SJSA1 (cell line): ENCODE results near the gene SUGP1. TPM values are rescaled to one million over a fixed set of nuclear protein-coding genes. Genes with fewer than 3 reads are reported as not detected.

Source experiments
- DNase-seq, 2 experiments: peaks; one replicate each; pipeline ENCODE4 v3.0.0-alpha.2; 2015 to 2020; ENCODE audit warnings: low spot score in 2 of 2, low read depth in 1 of 2
- H3K27ac ChIP-seq: fragments of 250-450 bp; sonication (Bioruptor Pico); 2 replicates; pipeline ENCODE4 v1.5.1; 2020; ENCODE audit warnings: mild to moderate bottlenecking, moderate library complexity
- H3K27me3 ChIP-seq: fragments of 250-450 bp; sonication (Bioruptor Pico); replicated peaks from 2 replicates; pipeline ENCODE4 v1.5.1; 2020; ENCODE audit warnings: mild to moderate bottlenecking, moderate library complexity
- H3K36me3 ChIP-seq: fragments of 250-450 bp; sonication (Bioruptor Pico); 2 replicates; pipeline ENCODE4 v1.5.1; 2020; ENCODE audit warnings: mild to moderate bottlenecking
- H3K4me1 ChIP-seq: fragments of 250-450 bp; sonication (Bioruptor Pico); replicated peaks from 2 replicates; pipeline ENCODE4 v1.6.1; 2021; ENCODE audit warnings: mild to moderate bottlenecking
- H3K4me3 ChIP-seq: fragments of 250-450 bp; sonication (Bioruptor Pico); 2 replicates; pipeline ENCODE4 v1.5.1; 2020; ENCODE audit warnings: mild to moderate bottlenecking
- H3K9me3 ChIP-seq: fragments of 250-450 bp; sonication (Bioruptor Pico); replicated peaks from 2 replicates; pipeline ENCODE4 v1.5.1; 2020; ENCODE audit warnings: mild to moderate bottlenecking
- total RNA-seq: library from RNA; depleted of rRNA; stranded (reverse); fragments of >200 nt; shearing (Covaris generic); gene quantifications from 2 replicates; pipeline ENCODE4 v1.2.3, GENCODE V29; 2014

The SUGP1 gene
- total RNA-seq, 1 experiment from 2014 or later = 27.1 TPM

DNA sequence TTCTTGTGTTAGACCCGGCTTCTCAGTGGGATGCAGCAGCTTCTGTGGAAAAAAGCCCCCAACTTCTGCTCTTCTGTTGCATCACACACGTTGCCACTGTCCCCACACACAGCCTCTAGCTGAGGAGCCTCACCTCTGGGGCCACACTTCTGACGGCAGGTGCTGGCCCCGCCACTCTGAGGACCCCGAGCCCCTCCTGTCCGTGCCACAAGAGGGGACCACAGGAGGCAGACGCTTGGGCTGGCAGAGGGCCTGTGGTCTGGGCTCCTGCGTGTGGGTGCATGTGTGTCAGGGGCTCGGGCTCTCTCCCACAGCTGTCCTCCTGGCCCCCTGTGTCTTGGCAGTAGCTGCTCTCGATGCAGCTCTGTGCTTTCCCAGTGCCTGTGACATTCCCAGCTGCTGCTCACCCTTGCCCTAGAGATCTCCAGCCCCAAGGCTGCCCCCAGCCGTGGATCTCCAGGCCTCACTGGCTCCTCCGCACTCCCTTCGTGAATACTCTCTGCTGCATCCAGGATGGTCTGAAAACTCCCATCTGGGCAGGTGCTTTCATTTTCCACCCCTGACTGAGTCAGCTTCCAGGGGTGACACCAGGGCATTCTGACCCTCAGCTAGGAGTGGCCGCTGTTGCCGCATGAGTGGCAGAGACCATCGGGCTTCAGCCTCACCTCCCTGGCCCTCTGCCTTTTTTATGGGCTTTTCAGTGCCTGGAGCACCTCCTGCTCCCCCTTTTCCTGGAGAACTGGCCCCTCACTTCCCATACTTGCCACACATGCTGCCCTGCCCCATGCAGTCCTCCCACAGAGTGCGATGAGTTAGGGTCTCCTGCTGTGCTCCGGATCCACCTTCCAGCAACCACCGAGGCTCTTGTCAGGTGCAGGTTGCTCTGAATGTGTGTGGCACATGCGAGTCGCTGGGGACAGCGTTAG is 14.0 kb upstream of the SUGP1 start:
- no peak overlapping the region for H3K27ac ChIP-seq
- no peaks in the 10 kb centered on the region for H3K27me3 ChIP-seq
- no peak for DNase-seq
- no peak overlapping the region for H3K4me3 ChIP-seq
- H3K9me3 ChIP-seq = no peaks in the 10 kb centered on the region
- H3K36me3 ChIP-seq = peaks cover 76% of the 10 kb centered on the region
- H3K4me1 ChIP-seq = no peaks in the 10 kb centered on the region

DNA sequence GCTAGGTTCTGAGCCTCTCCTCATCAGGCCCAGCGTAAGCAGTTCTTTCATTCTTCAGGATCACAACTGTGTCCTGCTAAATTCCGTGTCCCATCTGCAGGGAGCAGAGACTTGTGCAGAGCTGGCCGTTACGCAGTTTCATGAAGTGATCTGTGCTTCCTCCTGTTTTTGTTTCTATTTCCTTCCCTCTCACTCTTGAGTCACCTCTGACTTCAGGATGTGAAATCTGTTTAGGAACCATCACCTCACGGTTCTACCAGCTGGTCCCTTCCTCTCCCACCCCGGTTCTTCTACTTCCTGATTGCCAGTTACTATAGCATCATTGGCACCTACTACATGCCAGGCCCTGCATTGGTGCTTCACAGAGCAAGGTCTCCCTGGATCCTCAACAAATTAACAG is 8.8 kb upstream of the SUGP1 start:
- peaks cover 56% of the 10 kb centered on the region for H3K36me3 ChIP-seq
- no peak overlapping the region for H3K4me3 ChIP-seq
- no peaks in the 10 kb centered on the region for H3K4me1 ChIP-seq
- H3K27me3 ChIP-seq = no peaks in the 10 kb centered on the region
- H3K27ac ChIP-seq = no peak overlapping the region
- DNase-seq = no peak
- no peaks in the 10 kb centered on the region for H3K9me3 ChIP-seq

DNA sequence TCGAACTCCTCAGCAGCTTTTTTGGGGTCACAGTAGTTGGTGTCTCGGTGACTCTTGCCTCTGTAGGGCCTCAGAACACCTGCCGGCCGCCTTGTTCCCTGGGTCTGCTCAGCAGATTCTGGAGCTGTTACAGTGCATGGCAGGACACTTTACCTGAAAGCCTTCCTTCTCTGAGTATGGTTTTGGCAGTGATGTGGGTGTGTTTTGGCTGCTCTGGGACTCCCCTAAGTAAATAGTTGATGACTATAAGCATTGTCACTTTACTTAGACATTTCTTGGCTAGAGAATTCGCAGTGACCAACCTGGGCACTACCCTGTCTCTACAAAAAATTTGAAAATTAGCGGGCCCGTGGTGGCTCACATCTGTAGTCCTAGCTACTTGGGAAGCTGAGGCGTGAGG is 7.4 kb upstream of the SUGP1 start:
- Histone ChIP-seq H3K4me1 (no peaks in the 10 kb centered on the region), H3K27me3 (no peaks in the 10 kb centered on the region), H3K36me3 (peaks cover 57% of the 10 kb centered on the region), H3K27ac (no peak overlapping the region), H3K9me3 (no peaks in the 10 kb centered on the region), H3K4me3 (no peak overlapping the region)
- no peak for DNase-seq

DNA sequence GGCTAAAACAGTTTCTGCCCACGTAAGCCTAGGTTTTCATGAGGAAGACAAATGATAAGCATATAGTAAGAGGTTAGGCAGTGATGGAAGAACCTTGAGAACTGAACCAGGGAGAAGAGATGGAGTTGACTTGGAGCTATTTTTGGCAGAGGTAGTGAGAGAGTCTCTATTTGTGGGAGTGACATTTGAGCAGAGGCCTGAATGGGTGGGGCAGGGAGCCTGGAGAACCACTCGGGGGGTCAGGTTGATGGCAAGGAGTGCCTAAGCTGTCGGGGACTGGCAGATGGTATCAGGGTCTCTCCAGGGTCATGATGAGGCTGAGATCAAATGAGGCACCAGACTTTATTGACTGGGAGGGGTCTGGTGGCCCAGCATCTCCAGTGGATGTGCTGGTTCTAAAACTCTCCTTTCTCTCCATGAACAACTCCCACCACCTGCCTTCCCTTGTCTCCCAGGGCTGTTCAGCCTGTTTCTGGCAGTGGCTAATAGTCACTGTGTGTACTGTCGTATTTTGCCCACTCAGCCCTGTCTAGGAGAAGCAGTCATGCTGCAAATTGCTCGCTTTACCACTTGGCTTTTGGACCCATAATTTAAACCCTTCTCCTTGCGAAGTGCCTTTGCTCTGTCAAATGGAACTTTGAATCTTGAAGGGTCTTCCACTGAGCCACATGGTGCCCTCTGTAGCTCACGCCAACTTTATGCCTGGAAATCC is 3.9 kb upstream of the SUGP1 start:
- Histone ChIP-seq H3K27me3 (no peaks in the 10 kb centered on the region), H3K9me3 (no peaks in the 10 kb centered on the region), H3K4me3 (no peak overlapping the region), H3K36me3 (peaks cover 54% of the 10 kb centered on the region), H3K4me1 (peaks cover 14% of the 10 kb centered on the region), H3K27ac (no peak overlapping the region)
- DNase-seq = no peak

DNA sequence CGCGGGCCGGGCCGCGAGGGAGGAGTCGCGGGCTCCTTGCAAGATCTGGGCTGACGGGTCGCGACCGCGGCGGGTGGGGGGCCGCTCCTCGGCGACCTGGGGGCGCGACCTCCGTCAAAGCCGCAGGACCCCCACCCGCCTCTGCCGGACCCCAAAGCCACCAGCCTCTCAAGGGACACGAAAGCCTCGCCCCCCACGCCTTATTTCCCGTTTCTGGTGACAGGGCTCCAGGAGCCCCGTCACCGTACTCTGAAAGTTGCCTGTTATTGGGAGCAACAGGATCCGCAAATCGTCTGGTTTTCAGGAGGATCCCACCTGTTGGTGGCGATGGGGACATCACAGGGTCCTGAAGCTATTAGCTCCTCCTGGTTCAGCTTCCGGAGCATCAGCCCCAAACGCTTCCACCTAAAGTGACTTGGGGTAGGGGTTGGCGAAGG is 850 bp upstream of the SUGP1 start:
- Histone ChIP-seq H3K36me3 (peaks cover 43% of the 10 kb centered on the region), H3K4me3 (peak overlapping the region; percentile 96), H3K4me1 (peaks cover 17% of the 10 kb centered on the region), H3K27ac (peak overlapping the region; percentile 84), H3K27me3 (no peaks in the 10 kb centered on the region), H3K9me3 (no peaks in the 10 kb centered on the region)
- DNase-seq = peak in 1 of 2 experiments; percentile 24

DNA sequence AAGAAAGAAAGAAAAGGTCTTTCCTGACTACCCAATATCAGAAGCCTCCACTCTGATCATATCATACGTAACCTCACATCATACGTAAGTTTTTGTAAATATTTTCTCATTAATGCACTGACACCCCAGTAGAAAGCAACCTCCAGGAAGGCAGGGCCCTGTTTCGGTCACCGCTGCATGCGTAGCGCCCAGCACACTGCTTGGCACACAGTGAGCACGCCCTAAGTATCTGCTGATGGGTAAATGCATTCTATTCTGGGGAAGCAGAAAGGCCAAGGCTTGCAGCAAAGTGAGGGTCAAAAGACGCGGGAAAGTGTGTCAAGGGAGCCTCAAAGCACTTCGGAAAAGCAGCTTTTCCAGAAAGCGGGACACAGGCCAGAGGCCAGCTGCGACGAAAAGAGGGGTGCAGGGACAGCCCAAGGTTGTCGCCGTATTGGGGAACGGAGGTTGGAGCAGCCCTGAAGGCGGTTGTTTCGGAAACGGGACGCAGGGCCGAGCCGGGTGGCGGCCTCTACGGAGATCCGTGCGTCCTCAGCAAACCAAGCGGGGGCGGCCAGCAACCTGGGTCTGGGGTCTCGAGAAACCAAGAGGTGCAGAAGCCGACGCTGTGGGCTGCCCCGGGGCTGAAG is 463 bp downstream of the SUGP1 start:
- DNase-seq = no peak
- peak overlapping the region; percentile 96 for H3K4me3 ChIP-seq
- no peaks in the 10 kb centered on the region for H3K27me3 ChIP-seq
- peaks cover 17% of the 10 kb centered on the region for H3K4me1 ChIP-seq
- H3K9me3 ChIP-seq = no peaks in the 10 kb centered on the region
- H3K36me3 ChIP-seq = peaks cover 44% of the 10 kb centered on the region
- peak overlapping the region; percentile 84 for H3K27ac ChIP-seq

DNA sequence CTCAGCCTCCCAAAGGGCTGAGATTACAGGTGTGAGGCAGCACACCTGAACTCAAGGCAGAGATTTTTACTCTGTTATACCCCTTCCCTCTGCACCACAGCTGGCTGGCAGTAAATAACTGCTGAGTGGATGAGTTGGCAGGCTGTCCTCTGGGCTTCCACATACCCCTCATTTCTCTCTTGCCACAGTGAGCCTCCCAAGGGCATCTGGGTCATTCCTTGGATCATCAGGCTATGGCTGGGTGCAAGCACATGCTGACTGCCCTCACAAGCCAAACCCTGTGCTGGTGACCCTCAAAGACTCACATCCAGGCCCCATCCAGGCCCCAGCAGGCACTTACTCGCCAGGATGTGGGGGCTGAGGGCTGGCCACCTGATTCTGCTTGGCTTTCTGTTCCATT is 4.2 kb downstream of the SUGP1 start:
- H3K4me3 ChIP-seq = no peak overlapping the region
- peaks cover 46% of the 10 kb centered on the region for H3K36me3 ChIP-seq
- peaks cover 12% of the 10 kb centered on the region for H3K4me1 ChIP-seq
- H3K9me3 ChIP-seq = no peaks in the 10 kb centered on the region
- no peak overlapping the region for H3K27ac ChIP-seq
- no peaks in the 10 kb centered on the region for H3K27me3 ChIP-seq
- no peak for DNase-seq

DNA sequence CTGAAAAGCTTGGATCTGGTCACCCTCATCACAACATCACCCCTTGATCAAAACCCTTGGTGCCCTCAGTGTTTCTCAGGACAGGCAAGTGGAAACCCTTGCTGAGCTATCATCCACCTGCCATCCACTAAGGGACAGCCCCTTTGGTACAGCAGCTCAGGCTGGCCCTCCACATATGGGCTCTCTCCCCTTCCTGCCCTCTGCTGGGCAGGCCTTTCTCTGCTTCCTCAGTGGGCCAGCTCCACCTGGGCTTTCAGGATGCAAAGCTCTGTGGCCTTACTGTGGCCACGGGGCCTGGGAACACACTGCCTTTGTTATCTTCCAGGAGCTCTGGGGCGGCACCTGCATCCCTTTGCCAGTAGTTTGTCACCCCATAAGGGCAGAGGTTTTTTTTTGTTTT is 4.9 kb downstream of the SUGP1 start:
- peaks cover 12% of the 10 kb centered on the region for H3K4me1 ChIP-seq
- no peak overlapping the region for H3K27ac ChIP-seq
- H3K4me3 ChIP-seq = no peak overlapping the region
- no peaks in the 10 kb centered on the region for H3K27me3 ChIP-seq
- no peaks in the 10 kb centered on the region for H3K9me3 ChIP-seq
- no peak for DNase-seq
- peaks cover 44% of the 10 kb centered on the region for H3K36me3 ChIP-seq

DNA sequence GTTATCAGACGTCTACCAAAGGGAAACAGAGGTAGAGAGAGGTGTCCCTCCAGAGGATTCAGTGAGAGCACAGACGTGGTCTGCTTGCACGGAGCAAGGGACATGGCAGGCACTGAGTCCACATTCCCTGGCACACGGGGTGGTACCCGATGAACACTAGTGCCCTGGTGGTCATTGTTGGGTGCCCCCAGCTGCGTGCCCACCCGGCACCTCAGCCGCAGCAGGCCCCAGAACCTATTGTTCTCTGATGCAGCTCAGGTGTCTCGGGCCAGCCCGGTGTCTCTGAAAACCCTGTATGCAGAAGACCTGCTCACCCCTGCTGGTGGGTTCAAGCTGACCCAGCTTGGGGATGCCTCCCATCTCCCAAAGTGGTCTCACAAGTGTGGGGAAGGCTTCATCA is 11.9 kb downstream of the SUGP1 start:
- Histone ChIP-seq H3K36me3 (peaks cover 74% of the 10 kb centered on the region), H3K27ac (no peak overlapping the region), H3K4me3 (no peak overlapping the region), H3K27me3 (no peaks in the 10 kb centered on the region), H3K9me3 (no peaks in the 10 kb centered on the region), H3K4me1 (no peaks in the 10 kb centered on the region)
- no peak for DNase-seq

DNA sequence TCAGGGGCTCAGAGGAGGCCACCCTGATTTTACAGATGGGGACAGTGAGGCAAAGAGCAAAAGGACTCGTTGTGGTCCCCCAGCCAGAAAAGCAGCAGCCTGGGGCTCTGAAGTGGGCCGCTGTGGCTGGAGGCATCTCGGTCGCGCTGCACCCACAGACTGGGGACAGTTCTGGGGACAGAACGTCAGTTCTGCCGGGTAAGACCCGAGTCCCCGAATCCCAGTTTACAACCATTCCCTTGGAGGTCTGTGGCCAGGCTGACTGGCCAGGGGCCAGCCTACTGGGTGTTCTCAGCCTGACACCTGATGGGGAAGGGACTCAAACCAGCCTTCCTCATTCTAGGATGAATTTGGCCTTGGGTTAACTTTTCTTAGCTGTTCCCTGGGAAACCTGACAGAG is 14.1 kb downstream of the SUGP1 start:
- Histone ChIP-seq H3K4me3 (no peak overlapping the region), H3K27ac (no peak overlapping the region), H3K27me3 (no peaks in the 10 kb centered on the region), H3K36me3 (peaks cover 78% of the 10 kb centered on the region), H3K4me1 (no peaks in the 10 kb centered on the region), H3K9me3 (no peaks in the 10 kb centered on the region)
- DNase-seq = no peak

DNA sequence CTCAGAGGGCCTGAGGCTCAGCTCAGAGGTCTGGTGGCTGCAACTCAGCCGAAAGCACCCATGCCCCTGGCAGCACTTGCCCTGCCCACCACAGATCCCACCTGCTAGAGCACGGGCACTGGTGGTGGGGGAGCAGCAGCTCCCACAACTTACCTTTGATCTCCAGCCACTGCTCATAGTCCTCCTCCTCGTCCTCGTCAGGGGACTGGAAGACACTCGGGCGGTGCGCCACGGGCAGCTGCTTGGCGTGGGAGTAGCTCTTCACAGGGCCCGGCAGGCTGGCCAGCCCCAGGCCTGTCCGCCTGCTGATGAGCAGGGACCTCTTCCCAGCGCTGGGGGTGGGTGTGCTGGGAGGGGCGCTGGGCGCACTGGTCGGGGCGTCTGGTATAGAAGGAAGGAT is 14.6 kb downstream of the SUGP1 start:
- Histone ChIP-seq H3K9me3 (no peaks in the 10 kb centered on the region), H3K27ac (no peak overlapping the region), H3K27me3 (no peaks in the 10 kb centered on the region), H3K36me3 (peaks cover 83% of the 10 kb centered on the region), H3K4me3 (no peak overlapping the region), H3K4me1 (no peaks in the 10 kb centered on the region)
- no peak for DNase-seq

DNA sequence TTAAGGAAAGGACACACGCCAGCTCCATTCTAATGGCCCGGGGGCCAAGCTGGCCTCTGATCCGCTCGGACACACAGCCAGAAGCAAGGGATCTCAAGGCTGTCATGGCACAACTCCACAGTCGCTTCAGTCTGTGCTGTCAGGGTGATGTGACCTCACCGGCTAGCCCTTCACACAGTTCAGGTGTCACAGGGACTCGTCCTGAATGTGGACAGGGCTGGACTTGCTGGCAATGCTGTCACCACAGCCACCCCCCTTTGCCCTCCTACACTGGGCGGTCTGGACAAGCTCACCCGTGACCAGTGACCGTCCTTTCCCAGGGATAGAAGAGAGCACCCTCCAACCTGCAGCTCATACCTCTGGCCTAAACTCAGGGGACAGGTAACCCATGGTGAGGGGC is 15.2 kb downstream of the SUGP1 start:
- Histone ChIP-seq H3K9me3 (no peaks in the 10 kb centered on the region), H3K27ac (no peak overlapping the region), H3K36me3 (peaks cover 78% of the 10 kb centered on the region), H3K4me1 (no peaks in the 10 kb centered on the region), H3K4me3 (no peak overlapping the region), H3K27me3 (no peaks in the 10 kb centered on the region)
- no peak for DNase-seq

DNA sequence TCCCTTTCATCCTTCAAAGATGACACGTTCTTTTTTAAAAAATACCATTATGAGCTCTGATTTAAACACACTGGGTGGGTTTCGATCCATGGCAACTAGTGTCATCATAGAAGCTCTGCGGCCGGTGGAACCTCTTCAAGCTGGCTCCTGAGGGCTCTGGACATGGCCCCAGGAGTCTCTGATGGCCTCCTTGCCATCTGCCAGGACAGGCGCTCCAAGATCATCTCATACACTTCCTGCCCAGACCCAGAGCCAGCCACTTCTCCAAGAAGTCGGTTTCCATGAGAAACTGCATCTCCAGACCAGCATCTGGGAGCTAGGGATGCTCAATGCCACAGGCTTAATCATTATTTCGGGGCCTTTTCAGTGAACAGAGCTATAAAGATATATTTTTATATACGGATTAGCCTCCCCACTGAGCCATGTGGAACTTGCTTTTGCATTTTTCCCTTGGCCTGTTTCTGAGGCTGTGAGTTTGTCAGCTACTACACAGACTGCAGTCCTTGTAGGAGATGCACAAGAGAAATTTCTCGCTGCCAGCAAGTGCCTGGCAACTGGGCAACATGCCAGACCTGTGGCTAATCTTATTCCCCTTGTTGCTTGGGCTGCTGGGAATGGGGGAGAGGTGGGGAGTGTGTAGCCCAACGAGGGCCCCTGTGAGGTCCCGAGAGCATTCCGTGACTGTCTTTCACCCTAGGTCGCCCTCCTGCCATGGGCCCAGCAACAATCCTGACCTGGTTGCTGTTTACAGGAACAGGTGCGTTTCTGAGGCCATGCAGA is 15.9 kb downstream of the SUGP1 start:
- H3K36me3 ChIP-seq = peaks cover 75% of the 10 kb centered on the region
- H3K27ac ChIP-seq = no peak overlapping the region
- no peaks in the 10 kb centered on the region for H3K4me1 ChIP-seq
- no peak overlapping the region for H3K4me3 ChIP-seq
- no peak for DNase-seq
- H3K9me3 ChIP-seq = no peaks in the 10 kb centered on the region
- no peaks in the 10 kb centered on the region for H3K27me3 ChIP-seq
